ENCODE data around the gene YRDC.

DNA sequence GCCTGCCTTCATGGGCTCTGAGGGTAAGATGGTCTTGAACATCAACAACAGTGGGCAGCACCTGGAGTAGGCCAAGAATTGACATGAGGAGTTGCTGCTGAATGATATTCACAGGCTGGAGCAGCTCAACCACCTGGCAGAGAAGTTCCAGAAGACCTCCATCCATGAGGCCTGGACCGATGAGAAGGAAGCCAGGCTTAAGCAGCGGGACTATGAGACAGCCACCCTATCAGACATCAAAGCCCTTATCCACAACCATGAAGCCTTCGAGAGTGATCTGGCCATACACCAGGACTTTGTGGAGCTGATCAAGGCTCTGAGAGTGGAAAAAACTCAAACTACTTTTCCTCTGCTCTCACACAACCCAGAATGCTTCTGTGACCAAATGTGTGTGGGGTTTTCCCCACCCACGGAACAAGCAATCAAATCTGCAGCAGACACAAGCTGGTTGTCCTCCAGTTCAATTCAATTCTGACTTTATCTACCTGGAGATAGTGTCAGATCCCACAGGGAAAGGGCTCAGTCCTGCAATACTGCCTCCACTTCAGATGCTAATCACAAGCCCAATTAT is 31.0 kb downstream of the YRDC start:
- TF ChIP-seq, protein P1, sequence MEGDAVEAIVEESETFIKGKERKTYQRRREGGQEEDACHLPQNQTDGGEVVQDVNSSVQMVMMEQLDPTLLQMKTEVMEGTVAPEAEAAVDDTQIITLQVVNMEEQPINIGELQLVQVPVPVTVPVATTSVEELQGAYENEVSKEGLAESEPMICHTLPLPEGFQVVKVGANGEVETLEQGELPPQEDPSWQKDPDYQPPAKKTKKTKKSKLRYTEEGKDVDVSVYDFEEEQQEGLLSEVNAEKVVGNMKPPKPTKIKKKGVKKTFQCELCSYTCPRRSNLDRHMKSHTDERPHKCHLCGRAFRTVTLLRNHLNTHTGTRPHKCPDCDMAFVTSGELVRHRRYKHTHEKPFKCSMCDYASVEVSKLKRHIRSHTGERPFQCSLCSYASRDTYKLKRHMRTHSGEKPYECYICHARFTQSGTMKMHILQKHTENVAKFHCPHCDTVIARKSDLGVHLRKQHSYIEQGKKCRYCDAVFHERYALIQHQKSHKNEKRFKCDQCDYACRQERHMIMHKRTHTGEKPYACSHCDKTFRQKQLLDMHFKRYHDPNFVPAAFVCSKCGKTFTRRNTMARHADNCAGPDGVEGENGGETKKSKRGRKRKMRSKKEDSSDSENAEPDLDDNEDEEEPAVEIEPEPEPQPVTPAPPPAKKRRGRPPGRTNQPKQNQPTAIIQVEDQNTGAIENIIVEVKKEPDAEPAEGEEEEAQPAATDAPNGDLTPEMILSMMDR (IDR thresholded peaks at IDR 0.05; ENCODE audit: poor library complexity, severe bottlenecking): no peak
- TF ChIP-seq EP300 (conservative IDR thresholded peaks at IDR 0.05; ENCODE audit: poor library complexity, severe bottlenecking) (no peak), REST (IDR thresholded peaks at IDR 0.05; ENCODE audit: borderline replicate concordance) (no peak), POLR2AphosphoS5 (IDR thresholded peaks at IDR 0.05) (no peak), EZH2 (IDR thresholded peaks at IDR 0.05; ENCODE audit: borderline replicate concordance, insufficient read depth, low read length, poor library complexity, severe bottlenecking) (no peak), RAD21 (conservative IDR thresholded peaks at IDR 0.05) (no peak), TAF1 (IDR thresholded peaks at IDR 0.05; ENCODE audit: low read depth) (no peak)

Data from neural cell (in vitro differentiated cells).